NCI-H2107 treated with DMSO at 0.1 percent for 48 hours (cell line): ENCODE results near the gene HCCS.

Experiments
- DNase-seq: peaks from one replicate; lab custom pipeline; 2025; ENCODE audit not compliant: unreplicated experiment; lab: John Stamatoyannopoulos, UW

HCCS gene

GRCh38 chrX:11111037-11111851 is at the start of gene HCCS:
Gene HCCS (plus strand): TSS chrX:11111332. CDS start chrX:11112061, 729 bp downstream.
- peak; percentile 64 for DNase-seq

GRCh38 chrX:11064276-11064675 is 46.9 kb upstream of the HCCS start:
- DNase-seq: no peak

GRCh38 chrX:11064851-11065600 is 46.1 kb upstream of the HCCS start:
- no peak for DNase-seq

GRCh38 chrX:11066812-11067211 is 44.3 kb upstream of the HCCS start:
- DNase-seq: no peak

- DNase-seq: no peak
Measured at GRCh38 chrX:11073381-11073780, 37.8 kb upstream of the HCCS start.

GRCh38 chrX:11080741-11081305 is 30.3 kb upstream of the HCCS start:
- DNase-seq: no peak

- no peak for DNase-seq
Measured at GRCh38 chrX:11081511-11081910, 29.6 kb upstream of the HCCS start.

GRCh38 chrX:11085305-11085704 is 25.8 kb upstream of the HCCS start:
- no peak for DNase-seq

GRCh38 chrX:11089802-11090201 is 21.3 kb upstream of the HCCS start:
- DNase-seq: no peak

GRCh38 chrX:11097933-11098332 is 13.2 kb upstream of the HCCS start:
- DNase-seq: no peak

GRCh38 chrX:11099465-11099864 is 11.7 kb upstream of the HCCS start:
- DNase-seq: no peak

- peak; percentile 58 for DNase-seq
Measured at GRCh38 chrX:11100281-11101035, 10.7 kb upstream of the HCCS start.

- no peak for DNase-seq
Measured at GRCh38 chrX:11103006-11103405, 8.1 kb upstream of the HCCS start.

- DNase-seq: no peak
Measured at GRCh38 chrX:11103751-11104150, 7.4 kb upstream of the HCCS start.

- DNase-seq: no peak
Measured at GRCh38 chrX:11105080-11105479, 6.1 kb upstream of the HCCS start.

- DNase-seq: no peak
Measured at GRCh38 chrX:11108253-11108941, 2.7 kb upstream of the HCCS start.

GRCh38 chrX:11109968-11110367 is 1.2 kb upstream of the HCCS start:
- no peak for DNase-seq

- DNase-seq: no peak
Measured at GRCh38 chrX:11111947-11112346, 815 bp downstream of the HCCS start.

GRCh38 chrX:11113731-11114130 is 2.6 kb downstream of the HCCS start:
- no peak for DNase-seq

GRCh38 chrX:11117745-11118144 is 6.6 kb downstream of the HCCS start:
- no peak for DNase-seq
